Anterior cingulate cortex (tissue), 58 donors: ENCODE data around the gene ZNF554.
"Not testable (repeated sequence)": the region's sequence is repeated elsewhere in the genome, so short reads cannot be mapped to it uniquely, and the experiment has no call there.

Experiments used
- DNase-seq, 58 donors: peaks; one replicate each; lab custom pipeline; 2025; lab: John Stamatoyannopoulos, UW

Gene ZNF554

GRCh38 chr19:2790194-2790556, 29.5 kb upstream of the ZNF554 start:
- DNase-seq, result no peak

- DNase-seq, result no peak
Observed at GRCh38 chr19:2790557-2791271, 29.0 kb upstream of the ZNF554 start.

- no peak for DNase-seq
Observed at GRCh38 chr19:2791440-2791839, 28.2 kb upstream of the ZNF554 start.

GRCh38 chr19:2791876-2792275, 27.8 kb upstream of the ZNF554 start:
- no peak for DNase-seq

GRCh38 chr19:2792666-2793065, 27.0 kb upstream of the ZNF554 start:
- not testable (repeated sequence) for DNase-seq

- no peak for DNase-seq
Observed at GRCh38 chr19:2793126-2793525, 26.5 kb upstream of the ZNF554 start.

- DNase-seq, result no peak
Observed at GRCh38 chr19:2793577-2793976, 26.1 kb upstream of the ZNF554 start.

- DNase-seq, result no peak
Observed at GRCh38 chr19:2795827-2796658, 23.6 kb upstream of the ZNF554 start.

GRCh38 chr19:2796659-2797266, 22.9 kb upstream of the ZNF554 start:
- peak in 1 of 58 donors; percentile 6 for DNase-seq

GRCh38 chr19:2797280-2797679, 22.4 kb upstream of the ZNF554 start:
- no peak for DNase-seq

GRCh38 chr19:2798158-2798685, 21.4 kb upstream of the ZNF554 start:
- DNase-seq, result no peak

GRCh38 chr19:2798733-2799132, 20.9 kb upstream of the ZNF554 start:
- DNase-seq, result peak in 1 of 58 donors; percentile 11

- DNase-seq, result no peak
Observed at GRCh38 chr19:2799273-2800020, 20.2 kb upstream of the ZNF554 start.

GRCh38 chr19:2800506-2800905, 19.2 kb upstream of the ZNF554 start:
- no peak for DNase-seq

GRCh38 chr19:2802826-2803225, 16.8 kb upstream of the ZNF554 start:
- DNase-seq, result no peak

- DNase-seq, result no peak
Observed at GRCh38 chr19:2803486-2804155, 16.0 kb upstream of the ZNF554 start.

- no peak for DNase-seq
Observed at GRCh38 chr19:2804156-2805004, 15.3 kb upstream of the ZNF554 start.

- DNase-seq, result no peak
Observed at GRCh38 chr19:2805261-2805900, 14.3 kb upstream of the ZNF554 start.
